ENCODE results near the gene DCAF16. TPM values are rescaled to one million over a fixed set of nuclear protein-coding genes. Genes with fewer than 3 reads are reported as not detected.

DCAF16 gene
- total and polyA plus RNA-seq, 4 donors: 4.5 to 34.5 (median 21.3) TPM

DNA sequence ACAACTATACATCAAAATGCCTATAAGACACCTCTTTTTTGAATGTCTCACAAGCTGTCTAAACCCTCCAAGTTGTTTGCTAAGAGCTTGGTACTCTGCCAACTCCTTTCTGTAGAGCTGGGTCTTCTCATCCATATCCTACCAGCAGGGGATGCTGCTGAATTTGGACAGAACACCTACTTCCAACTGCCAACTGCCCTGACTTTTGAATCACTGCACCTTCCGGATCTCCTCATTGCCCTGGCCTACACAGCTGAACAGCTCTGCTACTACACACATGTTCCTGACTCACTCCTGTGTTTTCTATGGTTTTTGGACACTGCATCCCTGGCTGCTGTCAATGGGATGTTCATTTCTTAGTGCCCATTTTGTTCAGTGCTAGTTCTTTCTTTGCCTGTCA lies 47.8 kb downstream of the DCAF16 start:
- H3K27me3 ChIP-seq (ENCODE audit: control insufficient read depth in 1 of 2, insufficient read depth in 2 of 2, low read length in 1 of 2): no peaks in the 10 kb centered on the region
- H3K4me1 ChIP-seq (ENCODE audit: control insufficient read depth in 1 of 2, insufficient read depth in 2 of 2, low read length in 2 of 2): no peaks in the 10 kb centered on the region
- 78 to 84% methylated on average over 1 of the region's 1 CpG for WGBS, 2 donors
- ATAC-seq (ENCODE audit: low FRiP score) (no peak), DNase-seq (no peak)
- intact Hi-C loops (cut with DNase I): no loop called here
- no peak overlapping the region for H3K4me3 ChIP-seq (ENCODE audit: low read length in 2 of 2)
- no peak overlapping the region for H3K27ac ChIP-seq (ENCODE audit: low read depth in 1 of 2, low read length in 2 of 2)
- no peaks in the 10 kb centered on the region for H3K9me3 ChIP-seq (ENCODE audit: control insufficient read depth, low read length)
- H3K36me3 ChIP-seq (ENCODE audit: control insufficient read depth in 1 of 2, insufficient read depth in 2 of 2, low read length in 1 of 2): no peaks in the 10 kb centered on the region

DNA sequence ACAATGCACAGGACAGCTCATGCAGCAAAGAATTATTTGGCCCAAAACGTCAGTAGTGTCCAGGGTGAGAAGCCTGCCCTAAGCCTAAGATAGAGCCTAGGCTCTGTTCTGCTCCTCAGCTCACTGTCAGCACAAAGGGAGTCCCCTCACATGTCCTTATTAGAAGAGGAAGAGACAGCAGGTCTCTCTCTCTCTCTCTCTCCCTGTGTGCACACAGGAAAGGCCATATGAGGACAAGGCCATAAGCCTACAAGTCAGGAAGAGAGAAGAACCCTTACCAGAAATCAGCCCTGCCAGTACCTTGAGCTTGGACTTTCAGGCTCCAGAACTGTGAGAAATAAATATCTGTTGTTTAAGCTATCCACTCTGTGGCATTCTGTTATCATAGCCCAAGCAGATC lies 49.5 kb downstream of the DCAF16 start:
- Histone ChIP-seq H3K36me3 (ENCODE audit: control insufficient read depth in 1 of 2, insufficient read depth in 2 of 2, low read length in 1 of 2) (no peaks in the 10 kb centered on the region), H3K27ac (ENCODE audit: low read depth in 1 of 2, low read length in 2 of 2) (no peak overlapping the region), H3K9me3 (ENCODE audit: control insufficient read depth, low read length) (no peaks in the 10 kb centered on the region), H3K4me3 (ENCODE audit: low read length in 2 of 2) (no peak overlapping the region), H3K27me3 (ENCODE audit: control insufficient read depth in 1 of 2, insufficient read depth in 2 of 2, low read length in 1 of 2) (no peaks in the 10 kb centered on the region), H3K4me1 (ENCODE audit: control insufficient read depth in 1 of 2, insufficient read depth in 2 of 2, low read length in 2 of 2) (no peaks in the 10 kb centered on the region)
- 48 to 76% methylated on average over 1 of the region's 1 CpG for WGBS, 2 donors
- no peak for ATAC-seq (ENCODE audit: low FRiP score)
- intact Hi-C loops (cut with DNase I): no loop called here
- no peak for DNase-seq

DNA sequence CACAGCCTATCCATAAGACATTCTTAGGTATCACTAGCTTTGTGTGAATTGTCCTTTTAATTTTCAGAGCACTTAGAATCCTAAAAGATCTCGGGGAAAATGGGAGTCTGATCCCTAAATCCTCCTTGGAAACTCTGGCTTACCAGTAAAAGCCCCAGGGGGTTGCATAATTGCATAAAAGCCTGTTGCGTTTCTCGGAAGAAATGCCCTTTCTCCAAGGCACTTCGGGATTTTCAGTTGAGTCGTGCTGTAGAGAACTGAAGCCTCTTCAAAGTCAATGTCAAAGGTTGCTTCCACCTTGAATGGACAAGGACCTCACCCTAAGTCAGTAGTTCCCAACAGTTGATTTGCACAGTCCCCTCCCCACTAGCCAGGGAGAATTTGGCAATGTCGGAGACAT lies 49.9 kb downstream of the DCAF16 start:
- WGBS, 2 donors: 63 to 69% methylated on average over 6 of the region's 6 CpGs
- Histone ChIP-seq H3K36me3 (ENCODE audit: control insufficient read depth in 1 of 2, insufficient read depth in 2 of 2, low read length in 1 of 2) (no peaks in the 10 kb centered on the region), H3K4me1 (ENCODE audit: control insufficient read depth in 1 of 2, insufficient read depth in 2 of 2, low read length in 2 of 2) (no peaks in the 10 kb centered on the region), H3K27me3 (ENCODE audit: control insufficient read depth in 1 of 2, insufficient read depth in 2 of 2, low read length in 1 of 2) (no peaks in the 10 kb centered on the region), H3K4me3 (ENCODE audit: low read length in 2 of 2) (no peak overlapping the region), H3K27ac (ENCODE audit: low read depth in 1 of 2, low read length in 2 of 2) (no peak overlapping the region), H3K9me3 (ENCODE audit: control insufficient read depth, low read length) (no peaks in the 10 kb centered on the region)
- DNase-seq (no peak), ATAC-seq (ENCODE audit: low FRiP score) (no peak)
- intact Hi-C loops (cut with DNase I): no loop called here

DNA sequence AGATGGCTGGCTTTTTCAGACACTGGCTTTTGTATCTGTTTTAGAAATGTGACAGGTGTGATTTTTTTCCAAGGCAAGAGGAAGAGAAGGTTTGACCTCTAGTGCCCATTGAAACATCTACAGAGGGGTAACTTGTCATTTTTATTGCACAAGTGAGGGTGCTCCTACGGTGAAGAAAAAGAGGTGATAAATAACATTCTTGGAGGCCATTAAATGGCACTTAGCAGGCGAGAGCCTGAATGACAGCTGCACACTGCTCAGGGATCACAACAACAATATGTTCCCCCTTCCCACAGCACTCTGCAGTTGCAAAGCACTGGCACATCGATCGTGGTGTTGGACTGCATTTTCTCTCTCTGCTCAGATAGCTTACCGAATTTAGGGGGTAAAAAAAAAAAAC lies 52.1 kb downstream of the DCAF16 start:
- intact Hi-C loops (cut with DNase I): no loop called here
- no peaks in the 10 kb centered on the region for H3K36me3 ChIP-seq (ENCODE audit: control insufficient read depth in 1 of 2, insufficient read depth in 2 of 2, low read length in 1 of 2)
- ATAC-seq (ENCODE audit: low FRiP score): no peak
- no peak overlapping the region for H3K27ac ChIP-seq (ENCODE audit: low read depth in 1 of 2, low read length in 2 of 2)
- WGBS, 2 donors: 36 to 39% methylated on average over 5 of the region's 5 CpGs
- no peaks in the 10 kb centered on the region for H3K4me1 ChIP-seq (ENCODE audit: control insufficient read depth in 1 of 2, insufficient read depth in 2 of 2, low read length in 2 of 2)
- H3K4me3 ChIP-seq (ENCODE audit: low read length in 2 of 2): no peak overlapping the region
- H3K27me3 ChIP-seq (ENCODE audit: control insufficient read depth in 1 of 2, insufficient read depth in 2 of 2, low read length in 1 of 2): no peaks in the 10 kb centered on the region
- H3K9me3 ChIP-seq (ENCODE audit: control insufficient read depth, low read length): no peaks in the 10 kb centered on the region
- DNase-seq: no peak

DNA sequence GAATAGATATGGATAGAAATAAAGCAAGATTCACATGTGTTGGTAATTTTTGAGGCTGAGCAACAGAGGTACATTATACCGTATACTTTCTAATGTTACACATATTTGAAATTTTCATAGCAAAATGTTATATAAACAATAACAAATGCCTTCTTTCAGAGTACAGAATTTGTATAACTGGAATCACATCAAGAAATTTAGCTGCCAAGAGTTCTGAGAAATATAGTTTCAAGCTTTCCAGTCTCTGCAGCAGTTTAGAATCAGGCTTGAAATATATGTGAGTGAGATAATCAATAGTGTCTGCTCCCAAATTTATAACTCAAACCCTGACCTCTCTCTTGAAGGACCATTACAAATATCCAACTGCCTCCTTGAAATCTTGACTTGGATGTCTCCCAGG lies 52.9 kb downstream of the DCAF16 start:
- ATAC-seq (ENCODE audit: low FRiP score): no peak
- intact Hi-C loops (cut with DNase I): no loop called here
- no peaks in the 10 kb centered on the region for H3K4me1 ChIP-seq (ENCODE audit: control insufficient read depth in 1 of 2, insufficient read depth in 2 of 2, low read length in 2 of 2)
- DNase-seq: no peak
- no peaks in the 10 kb centered on the region for H3K9me3 ChIP-seq (ENCODE audit: control insufficient read depth, low read length)
- H3K27me3 ChIP-seq (ENCODE audit: control insufficient read depth in 1 of 2, insufficient read depth in 2 of 2, low read length in 1 of 2): no peaks in the 10 kb centered on the region
- no peak overlapping the region for H3K4me3 ChIP-seq (ENCODE audit: low read length in 2 of 2)
- WGBS, 2 donors: 7 to 8% methylated on average over 1 of the region's 1 CpG
- H3K36me3 ChIP-seq (ENCODE audit: control insufficient read depth in 1 of 2, insufficient read depth in 2 of 2, low read length in 1 of 2): no peaks in the 10 kb centered on the region
- H3K27ac ChIP-seq (ENCODE audit: low read depth in 1 of 2, low read length in 2 of 2): no peak overlapping the region

DNA sequence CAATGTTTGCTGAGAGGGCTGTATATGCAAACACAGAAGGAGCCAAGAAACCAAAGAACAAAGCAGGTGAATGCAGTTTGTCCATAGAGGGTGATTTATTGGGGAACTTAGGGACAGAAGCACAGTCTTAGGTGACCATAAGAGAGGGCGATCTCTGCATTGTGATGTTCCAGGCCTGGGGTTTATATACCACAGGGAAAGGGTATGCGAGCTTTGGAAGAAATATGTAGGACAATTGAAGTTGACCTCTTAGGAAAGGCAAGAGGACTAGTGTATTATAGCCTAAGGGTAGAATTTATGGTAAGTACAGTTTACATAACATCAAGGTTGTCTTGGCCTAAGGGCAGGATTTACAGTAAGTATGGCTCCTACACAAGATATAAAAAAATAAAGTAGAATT lies 56.9 kb downstream of the DCAF16 start:
- no peaks in the 10 kb centered on the region for H3K36me3 ChIP-seq (ENCODE audit: control insufficient read depth in 1 of 2, insufficient read depth in 2 of 2, low read length in 1 of 2)
- WGBS, 2 donors: 94 to 96% methylated on average over 2 of the region's 2 CpGs
- no peaks in the 10 kb centered on the region for H3K9me3 ChIP-seq (ENCODE audit: control insufficient read depth, low read length)
- DNase-seq: no peak
- H3K27ac ChIP-seq (ENCODE audit: low read depth in 1 of 2, low read length in 2 of 2): no peak overlapping the region
- no peak overlapping the region for H3K4me3 ChIP-seq (ENCODE audit: low read length in 2 of 2)
- intact Hi-C loops (cut with DNase I): no loop called here
- H3K27me3 ChIP-seq (ENCODE audit: control insufficient read depth in 1 of 2, insufficient read depth in 2 of 2, low read length in 1 of 2): no peaks in the 10 kb centered on the region
- H3K4me1 ChIP-seq (ENCODE audit: control insufficient read depth in 1 of 2, insufficient read depth in 2 of 2, low read length in 2 of 2): no peaks in the 10 kb centered on the region
- ATAC-seq (ENCODE audit: low FRiP score): no peak

Other genes with a start within 250 kb of the DCAF16 start
- 10 to 100 TPM; 65.4 to 93.4 TPM for gene LAP3, start 233.6 kb downstream of the DCAF16 start, total RNA-seq
- gene LAP3, start 233.6 kb downstream of the DCAF16 start, polyA plus RNA-seq: 10 to 100 TPM; 36.9 to 39.8 TPM
- gene MED28, start 196.1 kb downstream of the DCAF16 start, total RNA-seq: 10 to 100 TPM; 40.9 to 52.7 TPM
- gene MED28, start 196.1 kb downstream of the DCAF16 start, polyA plus RNA-seq: 10 to 100 TPM; 10.2 to 12.8 TPM
- gene FAM184B, start 29.1 kb downstream of the DCAF16 start, total RNA-seq: not detected
- gene FAM184B, start 29.1 kb downstream of the DCAF16 start, polyA plus RNA-seq: under 1 TPM in 1 of 2 donors, not detected in 1; 0.05 TPM
- gene NCAPG, start 222 bp upstream of the DCAF16 start, total RNA-seq: 1 to 10 TPM in 1 of 2 donors, under 1 TPM in 1; 0.78 to 1.8 TPM
- gene NCAPG, start 222 bp upstream of the DCAF16 start, polyA plus RNA-seq: not detected
- gene LCORL, start 211.0 kb upstream of the DCAF16 start, total RNA-seq: 10 to 100 TPM in 1 of 2 donors, 1 to 10 TPM in 1; 7.9 to 14.7 TPM
- 1 to 10 TPM; 1.7 to 2.9 TPM for gene LCORL, start 211.0 kb upstream of the DCAF16 start, polyA plus RNA-seq

All from aorta (tissue), 5 donors.